ENCODE measurements around the gene SLC4A4. TPM values are rescaled to one million over a fixed set of nuclear protein-coding genes. Genes with fewer than 3 reads are reported as not detected.

Gene SLC4A4
- total and polyA plus RNA-seq, 10 of the 15 experiments (the other 5 are each of a cell fraction or from before 2014, with no cell fraction given): 0.05 to 0.44 (median 0.18) TPM

DNA sequence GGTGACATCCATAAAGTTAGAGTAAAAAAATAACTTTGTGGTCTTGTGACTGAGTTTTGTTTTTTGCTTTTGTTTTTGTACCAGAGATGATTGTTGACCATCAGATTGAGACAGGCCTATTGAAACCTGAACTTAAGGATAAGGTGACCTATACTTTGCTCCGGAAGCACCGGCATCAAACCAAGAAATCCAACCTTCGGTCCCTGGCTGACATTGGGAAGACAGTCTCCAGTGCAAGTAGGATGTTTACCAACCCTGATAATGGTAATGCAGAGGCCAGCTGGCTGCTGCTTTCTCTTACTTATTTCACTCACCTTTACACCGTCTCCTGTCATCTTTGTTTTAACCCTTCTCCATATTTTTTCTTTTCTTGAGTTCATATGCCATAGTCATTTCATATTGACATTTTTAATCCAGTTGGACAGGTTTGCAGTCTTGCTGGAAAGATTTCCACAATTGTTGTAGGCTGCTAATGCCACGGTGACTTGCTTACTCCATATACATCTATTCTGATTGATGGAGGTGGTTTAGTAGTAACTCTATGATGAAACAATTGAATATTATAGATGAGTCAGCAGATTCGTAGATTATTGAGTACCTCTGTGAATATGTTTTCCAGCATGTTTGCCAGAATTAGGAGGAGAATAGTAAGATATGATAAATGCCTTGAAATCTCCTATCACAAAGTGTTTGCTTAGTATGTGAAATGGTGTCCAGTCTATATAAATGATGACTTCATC is 18.3 kb downstream of the SLC4A4 start (continued):
- TF ChIP-seq ZNF274 (IDR thresholded peaks at IDR 0.05; ENCODE audit: insufficient read depth, insufficient read length) (no peak), CHD4 (IDR thresholded peaks at IDR 0.05) (no peak)
- TF ChIP-seq, protein P1, sequence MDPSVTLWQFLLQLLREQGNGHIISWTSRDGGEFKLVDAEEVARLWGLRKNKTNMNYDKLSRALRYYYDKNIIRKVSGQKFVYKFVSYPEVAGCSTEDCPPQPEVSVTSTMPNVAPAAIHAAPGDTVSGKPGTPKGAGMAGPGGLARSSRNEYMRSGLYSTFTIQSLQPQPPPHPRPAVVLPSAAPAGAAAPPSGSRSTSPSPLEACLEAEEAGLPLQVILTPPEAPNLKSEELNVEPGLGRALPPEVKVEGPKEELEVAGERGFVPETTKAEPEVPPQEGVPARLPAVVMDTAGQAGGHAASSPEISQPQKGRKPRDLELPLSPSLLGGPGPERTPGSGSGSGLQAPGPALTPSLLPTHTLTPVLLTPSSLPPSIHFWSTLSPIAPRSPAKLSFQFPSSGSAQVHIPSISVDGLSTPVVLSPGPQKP (IDR thresholded peaks at IDR 0.05; ENCODE audit: low read depth, low read length): no peak
- TF ChIP-seq, protein P2, sequence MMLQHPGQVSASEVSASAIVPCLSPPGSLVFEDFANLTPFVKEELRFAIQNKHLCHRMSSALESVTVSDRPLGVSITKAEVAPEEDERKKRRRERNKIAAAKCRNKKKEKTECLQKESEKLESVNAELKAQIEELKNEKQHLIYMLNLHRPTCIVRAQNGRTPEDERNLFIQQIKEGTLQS (IDR thresholded peaks at IDR 0.05; ENCODE audit: borderline replicate concordance, extremely low read depth, low read depth, low read length): no peak

DNA sequence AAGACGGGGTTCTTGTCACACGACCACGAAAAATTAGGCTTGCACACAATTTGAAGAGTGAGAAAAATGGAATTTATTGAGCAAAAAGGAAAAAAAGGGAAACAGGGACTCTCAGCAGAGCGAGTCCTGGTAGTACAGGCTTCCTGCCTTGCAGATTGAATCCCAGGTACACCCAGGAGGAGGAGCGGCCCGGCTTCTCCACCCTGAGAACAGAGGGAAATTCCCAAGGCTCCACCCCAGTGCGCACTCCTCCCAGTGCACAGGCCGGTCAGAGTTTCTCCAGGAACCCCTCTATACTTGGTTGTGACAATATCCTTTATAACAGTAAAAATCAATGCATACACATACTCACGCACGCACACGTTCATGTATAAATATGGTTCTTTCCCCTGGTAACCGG is 22.0 kb downstream of the SLC4A4 start:
- ChIA-PET CTCF (no interaction called here), RAD21 (ENCODE audit: unreplicated experiment) (no interaction called here), SMC1A (ENCODE audit: uncharacterized antibody, unreplicated experiment) (no interaction called here), POLR2A (no interaction called here)
- Histone ChIP-seq H3K4me3 (no peak overlapping the region), H3K36me3 (ENCODE audit: control insufficient read depth in 2 of 2, insufficient read depth in 2 of 2, low read length in 1 of 2) (no peaks in the 10 kb centered on the region), H3K4me2 (ENCODE audit: control insufficient read depth, insufficient read depth) (no peak overlapping the region), H3K27ac (ENCODE audit: control insufficient read depth, insufficient read depth) (no peak overlapping the region), H4K20me1 (ENCODE audit: control insufficient read depth, insufficient read depth) (no peaks in the 10 kb centered on the region), H2AFZ (ENCODE audit: control insufficient read depth, low read depth, low read length) (no peak overlapping the region), H3K9me3 (replicated peaks; ENCODE audit: control insufficient read depth, insufficient read depth, low read length) (no peaks in the 10 kb centered on the region), H3K9ac (ENCODE audit: control insufficient read depth, insufficient read depth, low read length) (no peak overlapping the region), H3K27me3 (replicated peaks in 1 of 2; ENCODE audit: control insufficient read depth in 2 of 2, insufficient read depth in 2 of 2, low read length in 1 of 2) (no peaks in the 10 kb centered on the region; a peak in 1 of 4 replicates), H3K4me1 (ENCODE audit: control insufficient read depth, insufficient read depth, low read length) (no peaks in the 10 kb centered on the region), H3K79me2 (ENCODE audit: control insufficient read depth, insufficient read depth, low read length) (no peaks in the 10 kb centered on the region)
- TF ChIP-seq, protein P3, sequence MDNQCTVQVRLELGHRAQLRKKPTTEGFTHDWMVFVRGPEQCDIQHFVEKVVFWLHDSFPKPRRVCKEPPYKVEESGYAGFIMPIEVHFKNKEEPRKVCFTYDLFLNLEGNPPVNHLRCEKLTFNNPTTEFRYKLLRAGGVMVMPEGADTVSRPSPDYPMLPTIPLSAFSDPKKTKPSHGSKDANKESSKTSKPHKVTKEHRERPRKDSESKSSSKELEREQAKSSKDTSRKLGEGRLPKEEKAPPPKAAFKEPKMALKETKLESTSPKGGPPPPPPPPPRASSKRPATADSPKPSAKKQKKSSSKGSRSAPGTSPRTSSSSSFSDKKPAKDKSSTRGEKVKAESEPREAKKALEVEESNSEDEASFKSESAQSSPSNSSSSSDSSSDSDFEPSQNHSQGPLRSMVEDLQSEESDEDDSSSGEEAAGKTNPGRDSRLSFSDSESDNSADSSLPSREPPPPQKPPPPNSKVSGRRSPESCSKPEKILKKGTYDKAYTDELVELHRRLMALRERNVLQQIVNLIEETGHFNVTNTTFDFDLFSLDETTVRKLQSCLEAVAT (IDR thresholded peaks at IDR 0.05): no peak
- TF ChIP-seq NRF1 (conservative IDR thresholded peaks at IDR 0.05; ENCODE audit: low read depth, low read length) (no peak), SMARCA5 (IDR thresholded peaks at IDR 0.05) (no peak), SREBF1 (IDR thresholded peaks at IDR 0.05; ENCODE audit: low read length) (no peak), MTA3 (IDR thresholded peaks at IDR 0.05; ENCODE audit: borderline replicate concordance, low read length) (no peak), YBX1 (IDR thresholded peaks at IDR 0.05) (no peak), ZSCAN29 (IDR thresholded peaks at IDR 0.05) (no peak), FOS (IDR thresholded peaks at IDR 0.05; ENCODE audit: borderline replicate concordance, extremely low read depth, insufficient read length) (no peak)
- TF ChIP-seq, protein P4, sequence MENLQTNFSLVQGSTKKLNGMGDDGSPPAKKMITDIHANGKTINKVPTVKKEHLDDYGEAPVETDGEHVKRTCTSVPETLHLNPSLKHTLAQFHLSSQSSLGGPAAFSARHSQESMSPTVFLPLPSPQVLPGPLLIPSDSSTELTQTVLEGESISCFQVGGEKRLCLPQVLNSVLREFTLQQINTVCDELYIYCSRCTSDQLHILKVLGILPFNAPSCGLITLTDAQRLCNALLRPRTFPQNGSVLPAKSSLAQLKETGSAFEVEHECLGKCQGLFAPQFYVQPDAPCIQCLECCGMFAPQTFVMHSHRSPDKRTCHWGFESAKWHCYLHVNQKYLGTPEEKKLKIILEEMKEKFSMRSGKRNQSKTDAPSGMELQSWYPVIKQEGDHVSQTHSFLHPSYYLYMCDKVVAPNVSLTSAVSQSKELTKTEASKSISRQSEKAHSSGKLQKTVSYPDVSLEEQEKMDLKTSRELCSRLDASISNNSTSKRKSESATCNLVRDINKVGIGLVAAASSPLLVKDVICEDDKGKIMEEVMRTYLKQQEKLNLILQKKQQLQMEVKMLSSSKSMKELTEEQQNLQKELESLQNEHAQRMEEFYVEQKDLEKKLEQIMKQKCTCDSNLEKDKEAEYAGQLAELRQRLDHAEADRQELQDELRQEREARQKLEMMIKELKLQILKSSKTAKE (IDR thresholded peaks at IDR 0.05; ENCODE audit: low read depth, poor library complexity, severe bottlenecking): no peak
- TF ChIP-seq, protein P5, sequence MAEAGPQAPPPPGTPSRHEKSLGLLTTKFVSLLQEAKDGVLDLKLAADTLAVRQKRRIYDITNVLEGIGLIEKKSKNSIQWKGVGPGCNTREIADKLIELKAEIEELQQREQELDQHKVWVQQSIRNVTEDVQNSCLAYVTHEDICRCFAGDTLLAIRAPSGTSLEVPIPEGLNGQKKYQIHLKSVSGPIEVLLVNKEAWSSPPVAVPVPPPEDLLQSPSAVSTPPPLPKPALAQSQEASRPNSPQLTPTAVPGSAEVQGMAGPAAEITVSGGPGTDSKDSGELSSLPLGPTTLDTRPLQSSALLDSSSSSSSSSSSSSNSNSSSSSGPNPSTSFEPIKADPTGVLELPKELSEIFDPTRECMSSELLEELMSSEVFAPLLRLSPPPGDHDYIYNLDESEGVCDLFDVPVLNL (IDR thresholded peaks at IDR 0.05; ENCODE audit: low read depth, low read length): no peak
- in situ Hi-C loops (cut with MboI): no loop called here
- DNase-seq (ENCODE audit: low read depth, low spot score) (no peak), ATAC-seq (no peak), FAIRE-seq (no peak)
- 38% methylated on average over 12 of the region's 12 CpGs for WGBS (ENCODE audit: insufficient coverage, insufficient replicate concordance, low lambda C conversion rate, missing lambda C conversion rate)
- BruUV-seq (replicated peaks): no TSS peak
- intact Hi-C loops (cut with micrococcal nuclease; ENCODE audit: unreplicated experiment): no loop called here

Data from GM12878 (cell line).